Measurements from ENCODE around the gene ZNF587B.
"Not testable (repeated sequence)": the region's sequence is repeated elsewhere in the genome, so short reads cannot be mapped to it uniquely, and the experiment has no call there.

The ZNF587B gene

GRCh38 chr19:57872450-57872849 is 42.4 kb downstream of the ZNF587B start:
- no peak for DNase-seq (ENCODE audit: low read depth)

GRCh38 chr19:57873883-57874799 is 44.0 kb downstream of the ZNF587B start:
- not testable (repeated sequence) for DNase-seq (ENCODE audit: low read depth)

DNA sequence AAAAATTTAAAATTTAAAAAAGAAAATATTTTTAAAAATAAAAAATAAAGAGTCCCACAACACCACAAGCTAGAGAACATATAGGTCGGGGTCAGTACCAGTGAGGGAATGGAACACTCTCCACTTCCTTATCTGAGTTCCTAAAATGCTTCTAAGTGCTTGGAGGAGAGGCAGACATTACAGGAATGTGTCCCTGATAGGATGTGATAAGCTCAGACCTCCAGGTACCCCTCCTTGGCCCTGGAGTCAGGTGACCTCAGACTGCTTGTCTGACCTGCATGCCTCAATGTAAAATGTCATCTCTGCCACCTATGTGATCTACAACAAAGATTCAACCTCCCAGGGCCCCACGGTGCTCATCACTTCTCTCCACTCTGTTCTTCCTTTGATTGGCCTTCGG is 55.9 kb downstream of the ZNF587B start:
- no peak for DNase-seq (ENCODE audit: low read depth)

DNA sequence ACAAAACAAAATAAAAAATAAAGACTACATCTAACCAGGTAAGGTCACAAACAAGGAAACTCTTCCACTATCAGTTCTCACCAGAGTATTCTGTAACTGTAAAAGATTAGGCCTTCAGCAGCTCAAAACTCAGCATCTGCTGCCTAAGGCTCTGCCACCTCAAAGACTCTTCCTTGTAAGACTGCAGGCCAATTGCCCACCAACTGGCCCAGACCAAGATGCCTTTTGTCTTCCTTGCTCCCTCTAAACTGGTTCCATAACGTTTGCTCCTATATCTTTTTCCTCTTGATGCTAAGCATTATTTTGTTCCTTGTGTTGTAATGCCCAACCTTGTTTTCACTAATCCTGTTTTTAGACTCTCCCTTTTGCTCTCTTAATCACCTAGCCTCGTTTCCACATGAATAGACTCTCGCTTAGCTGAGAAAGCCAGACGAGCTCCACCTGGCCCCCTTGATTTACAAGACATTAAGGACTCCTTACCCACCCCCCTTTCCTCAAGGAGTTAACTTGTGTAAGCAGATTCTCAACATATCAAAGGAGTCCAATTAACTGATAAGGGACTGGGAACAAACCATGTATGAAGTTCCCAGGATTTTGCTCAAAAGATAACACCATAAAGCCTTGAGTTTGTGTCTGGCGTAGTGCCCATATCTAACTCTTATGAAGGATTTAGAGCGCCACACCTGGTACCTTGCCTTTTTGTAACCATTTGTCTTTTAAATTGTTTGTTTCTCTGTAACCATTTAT is 57.3 kb downstream of the ZNF587B start:
- DNase-seq (ENCODE audit: low read depth): no peak

DNA sequence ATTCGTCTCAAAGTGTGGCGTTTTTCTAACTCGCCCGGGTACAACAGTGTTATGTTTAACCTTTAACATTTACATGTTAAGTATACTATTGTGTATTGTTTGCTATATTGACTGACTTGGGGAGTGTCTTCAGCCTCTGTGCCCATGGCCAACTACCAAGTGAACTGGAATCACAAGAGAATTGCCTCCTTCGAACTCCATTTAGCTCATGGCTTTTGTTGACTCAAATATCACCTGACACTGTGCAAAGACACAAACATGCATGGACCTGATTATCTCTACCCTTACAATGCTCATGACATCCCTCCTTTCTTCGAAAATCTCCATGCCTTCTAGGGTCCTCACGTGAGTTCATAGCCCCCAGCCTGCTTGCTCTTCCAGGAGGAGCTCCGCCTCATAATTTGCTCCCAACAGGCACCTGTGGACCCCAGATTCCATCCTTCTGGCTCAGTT is 58.0 kb downstream of the ZNF587B start:
- DNase-seq (ENCODE audit: low read depth): no peak

- DNase-seq (ENCODE audit: low read depth): peak; percentile 79
Measured at GRCh38 chr19:57888560-57889231, 58.6 kb downstream of the ZNF587B start, which contains the start of gene ZNF814. Gene ZNF814 (minus strand): TSS chr19:57889037. CDS start chr19:57888802, 235 bp downstream.

DNA sequence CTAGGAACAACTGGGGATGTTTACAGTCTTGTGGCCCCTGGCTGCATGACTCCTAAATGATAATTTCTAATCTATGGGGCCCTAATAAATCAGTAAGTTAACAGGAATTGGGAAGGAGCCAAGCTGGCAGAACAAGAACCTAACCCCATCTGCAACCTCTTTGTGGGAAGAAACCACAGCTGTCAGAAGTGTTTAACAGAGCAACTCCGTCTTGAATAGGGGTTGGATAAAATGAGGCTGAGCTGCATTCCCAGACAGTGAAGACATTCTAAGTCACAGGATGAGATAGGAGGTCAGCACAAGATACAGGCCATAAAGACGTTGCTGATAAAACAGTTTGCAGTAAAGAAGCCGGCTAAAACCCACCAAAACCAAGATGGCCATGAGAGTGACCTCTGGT is 60.6 kb downstream of the ZNF587B start:
- DNase-seq (ENCODE audit: low read depth): peak; percentile 88

All from iris pigment epithelial cell (primary cell).